GM12801 (cell line): ENCODE data around the gene OOSP4A.

Experiments
- TF ChIP-seq, protein P1 (sequence below): IDR thresholded peaks from one replicate; pipeline ENCODE4 v1.5.1; 2011; ENCODE audit warnings: control low read depth; ENCODE audit not compliant: insufficient read length; ENCODE audit errors: extremely low read depth

The OOSP4A gene

GRCh38 chr11:59981106-59981770, 17.4 kb downstream of the OOSP4A start:
- TF ChIP-seq, protein P1, sequence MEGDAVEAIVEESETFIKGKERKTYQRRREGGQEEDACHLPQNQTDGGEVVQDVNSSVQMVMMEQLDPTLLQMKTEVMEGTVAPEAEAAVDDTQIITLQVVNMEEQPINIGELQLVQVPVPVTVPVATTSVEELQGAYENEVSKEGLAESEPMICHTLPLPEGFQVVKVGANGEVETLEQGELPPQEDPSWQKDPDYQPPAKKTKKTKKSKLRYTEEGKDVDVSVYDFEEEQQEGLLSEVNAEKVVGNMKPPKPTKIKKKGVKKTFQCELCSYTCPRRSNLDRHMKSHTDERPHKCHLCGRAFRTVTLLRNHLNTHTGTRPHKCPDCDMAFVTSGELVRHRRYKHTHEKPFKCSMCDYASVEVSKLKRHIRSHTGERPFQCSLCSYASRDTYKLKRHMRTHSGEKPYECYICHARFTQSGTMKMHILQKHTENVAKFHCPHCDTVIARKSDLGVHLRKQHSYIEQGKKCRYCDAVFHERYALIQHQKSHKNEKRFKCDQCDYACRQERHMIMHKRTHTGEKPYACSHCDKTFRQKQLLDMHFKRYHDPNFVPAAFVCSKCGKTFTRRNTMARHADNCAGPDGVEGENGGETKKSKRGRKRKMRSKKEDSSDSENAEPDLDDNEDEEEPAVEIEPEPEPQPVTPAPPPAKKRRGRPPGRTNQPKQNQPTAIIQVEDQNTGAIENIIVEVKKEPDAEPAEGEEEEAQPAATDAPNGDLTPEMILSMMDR, result no peak

DNA sequence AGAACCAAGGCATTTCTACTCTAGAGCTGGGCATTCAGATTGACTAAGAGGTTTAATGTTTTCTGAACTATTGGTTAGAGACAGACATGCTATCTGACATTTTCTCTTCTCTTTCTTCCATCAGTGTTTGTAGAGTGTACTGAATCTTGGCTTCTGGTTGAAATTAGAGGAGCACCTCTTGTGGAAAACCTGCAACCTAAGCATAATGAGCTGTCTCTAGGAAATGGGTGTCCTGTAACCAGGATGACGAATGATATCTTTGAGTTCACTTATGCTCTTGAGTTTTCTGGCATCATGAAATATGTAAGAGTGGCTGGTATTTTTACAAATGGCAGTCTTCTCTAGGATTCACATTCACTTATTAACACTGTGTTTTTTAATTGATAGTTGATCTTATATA, 19.4 kb downstream of the OOSP4A start:
- TF ChIP-seq, protein P1, result no peak

DNA sequence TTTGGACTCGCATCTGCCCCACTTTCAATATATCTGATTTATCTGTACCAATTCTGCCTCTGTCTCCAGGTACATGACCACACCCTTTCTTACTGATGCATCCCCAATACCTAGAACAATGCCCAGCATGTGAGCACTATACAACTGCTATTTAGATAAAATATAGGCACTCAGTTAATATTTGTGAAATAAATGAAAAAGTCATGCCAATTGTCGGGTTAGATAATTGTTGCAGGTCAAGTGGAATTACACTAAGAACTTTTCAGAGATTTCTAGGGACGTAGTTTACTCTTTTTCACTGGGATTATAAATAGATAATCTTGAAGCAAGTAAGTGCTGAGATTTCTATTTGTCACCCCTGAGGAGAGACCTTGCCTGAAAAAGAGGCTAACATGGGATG, 20.5 kb downstream of the OOSP4A start:
- TF ChIP-seq, protein P1, result no peak

GRCh38 chr11:59990421-59990820, 26.6 kb downstream of the OOSP4A start:
- TF ChIP-seq, protein P1, result no peak

GRCh38 chr11:59992425-59992824, 28.6 kb downstream of the OOSP4A start:
- TF ChIP-seq, protein P1, result no peak

GRCh38 chr11:59997800-59998199, 34.0 kb downstream of the OOSP4A start:
- TF ChIP-seq, protein P1, result no peak

GRCh38 chr11:59999691-60000090, 35.9 kb downstream of the OOSP4A start:
- TF ChIP-seq, protein P1, result no peak

GRCh38 chr11:60003729-60004128, 39.9 kb downstream of the OOSP4A start:
- TF ChIP-seq, protein P1, result no peak
